HG03066 (cell line): ENCODE results near the gene RBM8A.
A peak's percentile ranks its signal among the peaks of the same experiment; 100 is the strongest.

Experiments
- ATAC-seq: cut with Tn5 transposase; IDR thresholded peaks from one replicate; pipeline ENCODE4 v1.9.1; 2021; ENCODE audit warnings: low read depth; ENCODE audit not compliant: unreplicated experiment

The RBM8A gene

DNA sequence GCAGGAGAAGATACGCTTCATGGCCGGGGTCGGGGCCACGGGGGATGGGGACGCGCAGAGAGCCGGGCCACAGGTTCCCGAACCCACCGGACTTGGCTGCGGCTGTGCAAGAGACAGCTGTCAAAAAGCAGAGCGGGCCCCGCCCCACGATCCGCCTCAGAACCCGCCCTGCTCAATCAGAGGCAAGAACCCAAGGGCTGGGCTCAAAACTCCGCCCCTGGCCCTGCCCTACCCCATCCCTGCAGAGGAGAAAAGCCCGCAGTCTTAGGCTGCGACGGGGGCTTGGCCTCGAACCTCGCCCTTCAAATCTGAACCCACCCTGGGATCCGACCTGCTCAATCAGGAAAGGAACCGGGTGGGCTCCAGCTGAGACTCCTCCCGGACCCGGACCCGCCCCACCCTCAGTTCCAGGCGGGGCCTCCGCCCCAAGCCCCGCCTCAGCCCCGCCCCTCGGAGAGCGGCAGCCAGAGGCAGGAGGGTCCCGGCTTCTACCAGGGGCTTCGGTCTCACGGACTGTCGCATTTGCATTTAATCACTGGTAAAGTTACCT is 41.5 kb downstream of the RBM8A start, which contains the start of gene ANKRD35:
TSS of gene ANKRD35 (minus strand) at position 129 of the 550 bp plus-strand sequence. CDS start at position 21, 108 bp downstream.
- ATAC-seq: peak; percentile 99

DNA sequence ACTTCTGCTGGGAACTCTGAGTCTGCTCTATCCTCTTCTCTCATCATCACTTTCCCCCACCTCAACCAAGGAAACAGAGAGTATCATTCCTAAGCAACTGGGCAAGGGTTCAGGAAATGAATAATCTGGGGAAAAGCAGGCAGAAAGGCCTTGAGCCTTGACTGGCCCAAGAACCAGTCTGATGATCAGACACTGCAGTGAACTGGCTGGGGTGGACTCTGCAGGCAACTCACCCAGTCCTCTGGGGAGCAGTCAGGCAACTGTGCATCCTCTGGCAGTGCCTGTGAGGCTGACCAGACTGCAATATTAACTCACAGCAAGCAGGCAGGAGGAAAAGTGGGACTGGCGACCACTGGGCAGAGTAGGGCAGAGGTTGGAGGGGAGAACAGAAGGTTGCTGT is 42.6 kb downstream of the RBM8A start:
- no peak for ATAC-seq

DNA sequence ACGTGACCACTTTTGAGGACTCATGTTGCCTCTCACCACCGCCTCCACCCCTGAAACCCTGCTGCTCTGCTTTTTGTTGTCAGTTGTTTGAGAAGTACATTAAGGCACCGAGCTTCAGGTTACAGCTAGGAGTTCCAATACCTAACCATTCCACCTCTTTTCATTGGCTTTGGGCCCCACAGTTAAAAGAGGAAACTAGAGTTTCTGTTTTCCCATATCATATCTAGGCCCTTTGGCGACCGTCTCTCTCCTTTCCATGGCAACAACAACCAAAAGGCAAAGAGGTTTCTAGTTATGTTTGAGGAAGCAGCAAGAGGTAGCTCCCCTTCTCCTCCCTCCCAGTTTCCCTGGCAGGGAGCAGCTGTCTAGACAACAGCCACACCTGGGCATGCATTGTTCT is 47.5 kb downstream of the RBM8A start:
- no peak for ATAC-seq

DNA sequence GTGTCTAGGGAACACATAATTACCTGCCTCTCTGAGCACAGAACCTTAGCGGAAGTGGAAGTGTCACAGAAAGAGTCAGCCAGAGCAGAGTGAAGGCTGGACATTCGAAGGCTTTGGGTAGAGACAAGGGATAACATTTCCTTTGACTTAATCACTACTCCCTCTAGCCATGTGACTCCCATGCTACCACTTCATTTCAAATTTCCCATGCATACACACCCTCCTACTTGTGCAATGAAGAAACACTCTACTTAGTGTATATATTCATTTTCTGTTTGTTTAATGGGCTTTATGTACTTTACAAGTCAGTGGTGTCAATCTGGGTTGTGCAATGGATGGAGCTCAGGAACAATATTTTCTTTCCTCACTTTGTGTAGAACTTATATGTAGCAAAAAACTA is 48.6 kb downstream of the RBM8A start:
- no peak for ATAC-seq

DNA sequence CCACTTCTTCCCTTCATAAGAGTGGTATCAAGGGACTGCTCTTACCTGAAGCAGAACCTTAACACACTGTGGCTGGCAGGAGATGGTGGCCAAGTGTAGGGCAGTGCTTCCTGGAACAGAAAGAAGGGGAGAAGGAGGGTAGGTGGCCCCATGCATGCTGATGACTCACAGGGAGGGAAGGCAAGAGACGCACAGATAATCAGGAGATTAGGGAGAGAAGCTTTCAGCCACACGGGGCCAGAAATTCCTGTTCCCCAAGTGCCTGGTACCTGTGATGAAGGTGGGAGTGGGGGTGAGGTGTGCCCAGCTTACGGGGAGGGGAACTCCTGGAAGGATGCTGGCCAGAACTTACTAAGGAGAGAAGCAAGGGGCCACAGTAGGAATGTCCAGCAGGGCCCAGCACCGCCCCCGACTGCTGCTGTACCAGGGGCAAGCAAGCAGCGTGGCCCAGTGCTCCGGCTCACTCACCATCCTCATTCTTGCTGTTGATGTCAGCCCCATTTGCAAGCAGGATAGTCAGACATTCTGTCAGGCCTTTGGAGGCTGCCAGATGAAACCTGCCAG is 49.3 kb downstream of the RBM8A start:
- no peak for ATAC-seq

DNA sequence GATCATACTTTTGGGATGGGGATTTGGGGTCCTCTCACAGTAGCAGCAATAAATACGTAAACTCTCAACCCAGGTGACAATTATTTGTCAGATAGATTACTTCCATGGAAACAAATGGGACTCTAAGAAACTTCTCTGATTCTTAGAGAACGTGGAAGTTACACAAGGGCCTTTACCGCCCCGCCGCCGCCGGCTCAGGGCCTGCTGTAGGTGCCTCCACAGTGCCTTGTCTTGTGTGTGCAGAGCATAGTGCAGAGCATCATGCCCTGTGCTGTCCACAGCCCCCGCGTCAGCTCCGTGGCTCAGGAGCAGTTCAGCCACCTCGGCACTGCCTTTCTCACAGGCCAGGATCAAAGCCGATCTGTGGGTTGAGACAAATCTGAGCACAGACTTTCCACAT is 52.6 kb downstream of the RBM8A start:
- no peak for ATAC-seq

DNA sequence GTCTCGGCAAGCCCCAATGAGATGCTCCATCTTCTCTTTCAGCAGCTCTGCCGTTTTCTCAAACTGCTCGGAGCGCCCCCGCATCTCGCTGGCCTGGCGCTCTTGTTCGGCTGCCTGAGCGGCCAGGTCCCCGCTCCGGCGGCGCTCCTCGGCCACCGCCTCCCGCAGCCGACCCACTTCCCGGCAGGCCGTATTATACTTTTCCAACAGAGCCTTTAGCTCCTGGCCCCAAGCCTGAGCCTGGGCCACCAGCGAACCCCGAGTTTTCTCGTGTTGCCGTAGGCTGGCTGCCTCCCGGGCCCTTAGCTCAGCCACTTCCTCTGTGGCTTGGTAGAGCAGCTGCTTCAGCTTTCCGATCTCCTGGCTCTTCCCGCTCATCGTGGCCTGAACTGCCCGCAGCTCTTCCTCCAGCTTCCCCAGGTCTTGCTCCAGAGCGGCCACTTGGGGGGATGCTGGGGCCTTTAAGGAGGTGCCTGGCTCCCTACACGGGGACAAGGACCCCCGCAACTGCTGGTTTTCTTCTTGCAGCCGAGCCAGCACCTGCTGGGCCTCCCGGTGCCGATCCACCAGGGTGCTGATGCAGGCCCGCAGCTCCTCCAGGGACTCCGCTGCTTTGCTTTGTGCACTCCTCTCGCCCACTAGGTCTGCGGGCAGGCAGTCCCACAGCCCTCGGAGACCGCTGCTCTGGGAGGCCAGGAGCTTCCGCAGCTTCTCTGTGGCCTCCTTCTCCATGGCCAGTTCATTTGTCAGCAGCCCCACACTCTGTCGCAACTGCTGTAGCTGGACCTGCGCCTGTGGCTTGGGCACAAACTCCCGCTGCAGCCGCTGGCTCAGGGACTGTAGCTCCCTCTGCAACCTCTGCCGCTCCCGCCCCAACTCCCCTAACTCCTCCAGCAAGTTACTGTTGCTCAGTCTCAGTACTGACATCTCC is 55.0 kb downstream of the RBM8A start:
- no peak for ATAC-seq
